ENCODE data around the gene NEK1. TPM values are rescaled to one million over a fixed set of nuclear protein-coding genes. Genes with fewer than 3 reads are reported as not detected.

The NEK1 gene
- 5.1 and 11.9 TPM in 2 replicates for total RNA-seq

GRCh38 chr4:169611991-169612870 lies at the start of gene NEK1:
Gene NEK1 (minus strand): TSS chr4:169612583. CDS start chr4:169602630, 9,953 bp downstream.

DNA sequence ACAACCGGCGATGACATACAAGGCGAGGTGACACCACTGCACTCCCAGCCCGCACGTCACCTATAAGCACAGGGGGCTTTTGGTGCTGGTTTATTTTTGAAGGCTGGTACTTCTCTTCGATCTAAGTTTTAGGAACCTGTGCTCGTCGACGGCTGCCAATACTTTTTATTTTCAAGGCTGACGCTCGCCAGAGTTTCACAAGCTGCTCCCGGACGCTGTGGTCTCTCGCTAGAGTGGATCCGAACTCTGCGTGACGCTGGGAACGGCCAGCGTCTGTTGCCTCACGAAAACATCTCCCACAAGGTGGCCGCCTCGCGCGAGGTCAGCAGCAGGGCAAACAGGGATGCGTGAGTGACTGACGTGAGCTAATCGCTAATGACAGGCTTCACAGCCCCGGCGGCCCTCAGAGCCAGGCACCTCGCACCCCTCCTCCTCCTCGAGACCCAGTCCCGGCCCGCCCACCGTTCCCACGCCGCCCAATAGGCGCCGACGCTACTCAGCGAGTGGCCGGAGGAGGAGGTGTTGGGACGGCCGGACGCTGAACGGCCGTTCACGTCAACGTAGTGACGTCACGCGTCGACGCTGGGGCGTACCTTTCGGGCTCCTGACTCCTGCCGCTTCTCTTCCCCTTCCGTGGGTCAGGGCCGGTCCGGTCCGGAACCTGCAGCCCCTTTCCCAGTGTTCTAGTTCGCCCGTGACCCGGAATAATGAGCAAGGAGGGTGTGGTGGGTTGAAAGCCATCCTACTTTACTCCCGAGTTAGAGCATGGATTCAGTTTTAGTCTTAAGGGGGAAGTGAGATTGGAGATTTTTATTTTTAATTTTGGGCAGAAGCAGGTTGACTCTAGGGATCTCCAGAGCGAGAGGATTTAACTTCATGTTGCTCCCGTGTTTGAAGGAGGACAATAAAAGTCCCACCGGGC lies 7.8 kb upstream of the NEK1 start, which contains the start of gene CLCN3:
CLCN3 (plus strand) TSS at position 621 of the 922 bp plus-strand sequence. CDS start 15,351 bp downstream, outside the sequence.

Other genes with a start within 250 kb of the NEK1 start
- 27.2 and 46.3 TPM in 2 replicates for gene CLCN3, start 8.0 kb upstream of the NEK1 start, total RNA-seq
- gene HPF1, start 145.4 kb upstream of the NEK1 start, total RNA-seq: 10.6 and 15.3 TPM in 2 replicates

All from tracheal epithelial cell (primary cell).